Lower lobe of right lung (tissue), 2 donors: Measurements from ENCODE around the gene SLC29A4. TPM values are rescaled to one million over a fixed set of nuclear protein-coding genes. Genes with fewer than 3 reads are reported as not detected.

ENCODE experiments used
- ATAC-seq, 2 donors: fragments of 200-7000 bp; cut with Tn5 transposase; one replicate each; pipeline ENCODE4 v1.9.1; 2020 to 2022; ENCODE audit warnings: mild to moderate bottlenecking in 2 of 2, moderate library complexity in 2 of 2
- DNase-seq: peaks from one replicate; pipeline ENCODE4 v3.0.0-alpha.2; 2020
- H3K27ac ChIP-seq: fragments of 200-600 bp; one replicate; pipeline ENCODE4 v1.8.0; 2022
- H3K27me3 ChIP-seq: fragments of 200-600 bp; one replicate; pipeline ENCODE4 v1.8.0; 2022; ENCODE audit warnings: low read depth
- H3K36me3 ChIP-seq: fragments of 200-600 bp; one replicate; pipeline ENCODE4 v1.8.0; 2022; ENCODE audit warnings: mild to moderate bottlenecking
- H3K4me1 ChIP-seq: fragments of 200-600 bp; one replicate; pipeline ENCODE4 v1.8.0; 2022
- H3K4me3 ChIP-seq: fragments of 200-600 bp; one replicate; pipeline ENCODE4 v1.8.0; 2022; ENCODE audit warnings: mild to moderate bottlenecking
- H3K9me3 ChIP-seq: fragments of 200-600 bp; one replicate; pipeline ENCODE4 v1.8.0; 2022
- intact Hi-C: fragments of 100-400 bp; cut with DNase I; formaldehyde crosslinking; loops from one replicate; pipeline ENCODE4 v1.11.0; 2022
- total RNA-seq: library from RNA; stranded (reverse); fragmentation: NEBNext Ultra II Directional; extraction: Animal tissue kit (Norgen Biotek cat#: 25700); gene quantifications from one replicate; pipeline ENCODE4 v1.2.1, GENCODE V29; 2021
- TF ChIP-seq, protein P1 (sequence below): fragments of 200-600 bp; IDR thresholded peaks from one replicate; pipeline ENCODE4 v1.8.0; 2022; ENCODE audit warnings: antibody characterized with exemption, mild to moderate bottlenecking
- donor health status: DM: no; HTN: yes; CAD: no; lungs with severe emphysema.

Gene SLC29A4
- total RNA-seq, 1 donor from 2014 or later: 2.7 TPM

DNA sequence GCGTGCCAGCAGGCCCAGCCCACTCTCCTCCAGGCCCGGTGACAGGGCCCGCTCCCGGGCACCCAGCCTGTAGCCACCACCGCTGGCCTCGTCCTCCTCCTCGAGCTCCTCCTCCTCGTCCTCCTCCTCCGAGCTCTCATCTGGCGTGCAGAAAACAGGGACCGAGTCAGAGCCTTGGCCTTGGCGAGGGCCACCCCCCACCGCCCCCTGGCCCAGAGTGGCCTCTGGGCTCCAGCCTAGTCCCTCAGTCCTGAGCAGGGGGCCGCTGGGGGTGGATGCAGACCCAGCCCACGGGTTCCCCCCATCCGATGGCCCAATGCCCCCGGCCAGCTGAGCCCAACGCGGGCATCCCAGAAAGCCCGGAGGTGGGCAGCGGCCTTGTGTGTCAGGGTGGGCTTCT is 62.9 kb downstream of the SLC29A4 start:
- Histone ChIP-seq H3K9me3 (peaks cover 5% of the 10 kb centered on the region), H3K36me3 (peaks cover 91% of the 10 kb centered on the region), H3K27me3 (no peaks in the 10 kb centered on the region), H3K4me3 (no peak overlapping the region), H3K27ac (no peak overlapping the region), H3K4me1 (no peaks in the 10 kb centered on the region)
- intact Hi-C loops: no loop called here
- TF ChIP-seq, protein P1, sequence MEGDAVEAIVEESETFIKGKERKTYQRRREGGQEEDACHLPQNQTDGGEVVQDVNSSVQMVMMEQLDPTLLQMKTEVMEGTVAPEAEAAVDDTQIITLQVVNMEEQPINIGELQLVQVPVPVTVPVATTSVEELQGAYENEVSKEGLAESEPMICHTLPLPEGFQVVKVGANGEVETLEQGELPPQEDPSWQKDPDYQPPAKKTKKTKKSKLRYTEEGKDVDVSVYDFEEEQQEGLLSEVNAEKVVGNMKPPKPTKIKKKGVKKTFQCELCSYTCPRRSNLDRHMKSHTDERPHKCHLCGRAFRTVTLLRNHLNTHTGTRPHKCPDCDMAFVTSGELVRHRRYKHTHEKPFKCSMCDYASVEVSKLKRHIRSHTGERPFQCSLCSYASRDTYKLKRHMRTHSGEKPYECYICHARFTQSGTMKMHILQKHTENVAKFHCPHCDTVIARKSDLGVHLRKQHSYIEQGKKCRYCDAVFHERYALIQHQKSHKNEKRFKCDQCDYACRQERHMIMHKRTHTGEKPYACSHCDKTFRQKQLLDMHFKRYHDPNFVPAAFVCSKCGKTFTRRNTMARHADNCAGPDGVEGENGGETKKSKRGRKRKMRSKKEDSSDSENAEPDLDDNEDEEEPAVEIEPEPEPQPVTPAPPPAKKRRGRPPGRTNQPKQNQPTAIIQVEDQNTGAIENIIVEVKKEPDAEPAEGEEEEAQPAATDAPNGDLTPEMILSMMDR: no peak
- DNase-seq: no peak
- no peak for ATAC-seq

DNA sequence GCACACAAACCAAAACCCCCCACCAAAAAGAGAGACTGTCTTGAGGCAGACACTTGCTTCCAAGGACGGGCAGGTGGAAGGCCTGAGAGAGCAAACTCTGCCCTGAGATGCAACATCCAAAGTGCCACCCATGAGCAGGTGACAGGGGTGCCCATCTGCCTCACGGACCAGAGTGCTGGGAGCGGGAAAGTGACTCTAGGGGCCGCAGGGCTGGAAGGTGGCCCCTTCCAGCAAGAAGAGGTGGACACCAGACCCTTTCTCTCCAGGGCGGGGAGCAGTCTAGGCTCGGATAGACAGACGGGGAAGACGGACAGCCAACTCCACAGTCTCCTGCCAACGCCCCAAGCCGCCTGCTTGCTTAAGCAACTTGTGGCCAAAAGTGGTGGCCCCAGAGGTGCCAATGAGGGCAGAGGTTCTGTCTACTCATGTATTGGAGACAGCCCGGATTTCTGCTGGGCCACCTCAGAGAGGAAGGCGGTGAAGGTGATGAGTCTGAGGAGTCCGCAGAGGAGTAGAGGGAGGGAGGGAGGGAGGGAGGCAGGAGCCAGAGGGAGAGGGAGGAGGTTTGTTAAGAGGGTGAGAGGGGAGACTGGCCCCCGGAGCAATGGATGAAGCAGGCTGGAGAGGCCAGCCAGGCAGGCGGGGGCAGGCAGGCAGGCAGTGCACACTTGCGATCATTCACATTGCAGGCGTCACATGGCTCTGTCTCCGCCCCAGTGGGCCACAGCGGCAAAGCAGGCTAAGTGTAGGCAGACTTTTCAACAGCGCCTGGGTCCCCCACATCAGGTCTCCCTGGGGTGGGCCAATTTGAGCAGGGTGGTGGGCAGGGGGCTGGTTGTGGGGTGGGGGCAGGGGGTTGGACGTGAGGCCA is 65.6 kb downstream of the SLC29A4 start:
- H3K27ac ChIP-seq: no peak overlapping the region
- no peaks in the 10 kb centered on the region for H3K27me3 ChIP-seq
- H3K4me3 ChIP-seq: no peak overlapping the region
- peaks cover 91% of the 10 kb centered on the region for H3K36me3 ChIP-seq
- no peak for ATAC-seq
- TF ChIP-seq, protein P1: no peak
- intact Hi-C loops: no loop called here
- H3K9me3 ChIP-seq: peaks cover 5% of the 10 kb centered on the region
- DNase-seq: no peak
- no peaks in the 10 kb centered on the region for H3K4me1 ChIP-seq

DNA sequence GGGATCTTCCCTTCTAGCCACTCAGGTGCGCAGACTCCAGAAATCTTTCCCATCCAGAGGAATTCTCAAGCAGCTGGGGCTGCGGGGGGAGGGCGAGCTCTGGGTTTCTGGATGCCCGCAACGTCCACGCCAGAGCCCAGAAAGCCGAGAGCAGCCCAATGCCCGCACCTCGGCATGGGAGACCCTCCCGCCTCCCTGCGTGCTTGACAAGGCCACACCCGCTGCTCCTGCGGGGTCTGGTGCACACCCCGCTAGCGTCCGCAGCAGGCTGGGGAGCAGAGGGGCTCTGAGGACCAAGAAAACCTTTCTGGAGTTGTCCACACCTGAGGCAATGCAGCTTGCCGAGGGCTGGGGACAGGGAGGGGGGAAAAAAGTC is 66.2 kb downstream of the SLC29A4 start:
- intact Hi-C loops: no loop called here
- no peak for ATAC-seq
- peaks cover 91% of the 10 kb centered on the region for H3K36me3 ChIP-seq
- TF ChIP-seq, protein P1: no peak
- H3K27ac ChIP-seq: no peak overlapping the region
- H3K4me3 ChIP-seq: no peak overlapping the region
- H3K27me3 ChIP-seq: no peaks in the 10 kb centered on the region
- H3K4me1 ChIP-seq: no peaks in the 10 kb centered on the region
- H3K9me3 ChIP-seq: peaks cover 4% of the 10 kb centered on the region
- DNase-seq: no peak

DNA sequence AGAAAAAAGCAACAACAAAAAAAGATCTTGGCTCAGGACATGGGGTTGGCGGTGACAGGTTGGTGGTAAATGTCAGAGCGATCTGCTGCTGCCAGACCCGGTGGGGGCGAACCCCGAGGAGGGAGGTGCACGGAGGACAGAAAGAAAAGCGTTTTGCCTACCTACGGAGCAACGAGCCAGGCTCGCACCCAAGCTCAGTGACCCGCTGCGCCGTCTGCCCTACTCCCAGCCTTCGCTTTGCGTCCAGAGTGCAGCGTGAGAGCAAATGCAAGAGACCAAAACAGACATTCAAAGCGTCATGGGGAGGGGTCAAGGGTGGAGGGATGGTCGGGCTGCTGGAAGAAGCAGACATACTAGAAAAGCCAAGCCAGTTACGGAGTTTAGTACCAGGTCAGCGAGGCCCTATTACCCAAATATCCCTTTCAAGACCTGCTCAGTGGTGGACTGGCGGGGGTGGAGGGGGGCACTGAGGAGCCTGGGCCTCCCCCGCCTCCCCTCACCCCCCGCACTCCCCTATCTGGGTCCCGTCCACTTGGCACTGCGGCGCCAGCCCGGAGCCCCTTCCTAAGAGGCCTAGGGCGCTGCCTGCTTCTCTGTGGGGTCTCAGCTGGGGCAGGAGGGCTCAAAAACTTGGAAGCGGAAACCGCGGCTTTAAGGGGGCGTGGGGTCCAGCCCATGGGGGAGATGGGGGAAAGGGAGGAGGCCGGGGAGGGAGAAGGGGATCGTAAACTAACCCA is 66.9 kb downstream of the SLC29A4 start:
- H3K4me1 ChIP-seq: peaks cover 6% of the 10 kb centered on the region
- no peak overlapping the region for H3K27ac ChIP-seq
- intact Hi-C loops: no loop called here
- H3K36me3 ChIP-seq: peaks cover 91% of the 10 kb centered on the region
- no peaks in the 10 kb centered on the region for H3K9me3 ChIP-seq
- DNase-seq (no peak), ATAC-seq (no peak)
- H3K27me3 ChIP-seq: no peaks in the 10 kb centered on the region
- no peak overlapping the region for H3K4me3 ChIP-seq
- TF ChIP-seq, protein P1: no peak

DNA sequence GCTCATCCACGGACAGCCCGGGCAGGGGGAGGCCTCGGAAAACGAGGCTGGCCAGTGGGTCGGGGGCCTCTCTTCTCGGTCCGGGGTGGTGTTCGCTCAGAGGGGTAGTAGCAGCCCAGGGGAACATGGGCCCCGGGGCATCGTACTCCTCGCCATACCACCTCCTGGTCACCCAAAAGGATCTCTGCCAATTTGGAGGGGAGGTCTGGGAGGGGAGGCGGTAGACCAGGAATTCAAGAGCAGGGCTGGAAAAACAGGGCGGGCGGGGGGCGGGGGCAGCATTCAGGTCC is 67.4 kb downstream of the SLC29A4 start:
- Histone ChIP-seq H3K36me3 (peaks cover 91% of the 10 kb centered on the region), H3K4me3 (no peak overlapping the region), H3K4me1 (peaks cover 11% of the 10 kb centered on the region), H3K9me3 (no peaks in the 10 kb centered on the region), H3K27ac (no peak overlapping the region), H3K27me3 (no peaks in the 10 kb centered on the region)
- DNase-seq (no peak), ATAC-seq (no peak)
- TF ChIP-seq, protein P1: no peak
- intact Hi-C loops: no loop called here
